ENCODE results near the gene NAGS. TPM values are rescaled to one million over a fixed set of nuclear protein-coding genes. Genes with fewer than 3 reads are reported as not detected.

The NAGS gene
- total and polyA plus RNA-seq, 10 of the 15 experiments (the other 5 are each of a cell fraction or from before 2014, with no cell fraction given): 0.11 to 1.6 (median 0.64) TPM; not detected in 1

- Histone ChIP-seq H3K4me3 (no peak overlapping the region), H3K27me3 (replicated peaks in 1 of 2; ENCODE audit: control insufficient read depth in 2 of 2, insufficient read depth in 2 of 2, low read length in 1 of 2) (no peaks in the 10 kb centered on the region), H3K27ac (ENCODE audit: control insufficient read depth, insufficient read depth) (no peak overlapping the region), H3K9ac (ENCODE audit: control insufficient read depth, insufficient read depth, low read length) (no peak overlapping the region), H3K4me2 (ENCODE audit: control insufficient read depth, insufficient read depth) (no peak overlapping the region), H3K36me3 (ENCODE audit: control insufficient read depth in 2 of 2, insufficient read depth in 2 of 2, low read length in 1 of 2) (peaks cover 20 to 35% of the 10 kb centered on the region in 2 experiments), H3K4me1 (ENCODE audit: control insufficient read depth, insufficient read depth, low read length) (no peaks in the 10 kb centered on the region), H4K20me1 (ENCODE audit: control insufficient read depth, insufficient read depth) (no peaks in the 10 kb centered on the region), H2AFZ (ENCODE audit: control insufficient read depth, low read depth, low read length) (no peak overlapping the region), H3K79me2 (ENCODE audit: control insufficient read depth, insufficient read depth, low read length) (peaks cover 15% of the 10 kb centered on the region), H3K9me3 (replicated peaks; ENCODE audit: control insufficient read depth, insufficient read depth, low read length) (no peaks in the 10 kb centered on the region)
- no TSS peak for BruUV-seq (replicated peaks)
- intact Hi-C loops (cut with micrococcal nuclease; ENCODE audit: unreplicated experiment) (no loop called here), in situ Hi-C loops (cut with MboI) (no loop called here)
- no peak for ATAC-seq
- DNase-seq (ENCODE audit: low read depth, low spot score): no peak
- TF ChIP-seq, protein P1, sequence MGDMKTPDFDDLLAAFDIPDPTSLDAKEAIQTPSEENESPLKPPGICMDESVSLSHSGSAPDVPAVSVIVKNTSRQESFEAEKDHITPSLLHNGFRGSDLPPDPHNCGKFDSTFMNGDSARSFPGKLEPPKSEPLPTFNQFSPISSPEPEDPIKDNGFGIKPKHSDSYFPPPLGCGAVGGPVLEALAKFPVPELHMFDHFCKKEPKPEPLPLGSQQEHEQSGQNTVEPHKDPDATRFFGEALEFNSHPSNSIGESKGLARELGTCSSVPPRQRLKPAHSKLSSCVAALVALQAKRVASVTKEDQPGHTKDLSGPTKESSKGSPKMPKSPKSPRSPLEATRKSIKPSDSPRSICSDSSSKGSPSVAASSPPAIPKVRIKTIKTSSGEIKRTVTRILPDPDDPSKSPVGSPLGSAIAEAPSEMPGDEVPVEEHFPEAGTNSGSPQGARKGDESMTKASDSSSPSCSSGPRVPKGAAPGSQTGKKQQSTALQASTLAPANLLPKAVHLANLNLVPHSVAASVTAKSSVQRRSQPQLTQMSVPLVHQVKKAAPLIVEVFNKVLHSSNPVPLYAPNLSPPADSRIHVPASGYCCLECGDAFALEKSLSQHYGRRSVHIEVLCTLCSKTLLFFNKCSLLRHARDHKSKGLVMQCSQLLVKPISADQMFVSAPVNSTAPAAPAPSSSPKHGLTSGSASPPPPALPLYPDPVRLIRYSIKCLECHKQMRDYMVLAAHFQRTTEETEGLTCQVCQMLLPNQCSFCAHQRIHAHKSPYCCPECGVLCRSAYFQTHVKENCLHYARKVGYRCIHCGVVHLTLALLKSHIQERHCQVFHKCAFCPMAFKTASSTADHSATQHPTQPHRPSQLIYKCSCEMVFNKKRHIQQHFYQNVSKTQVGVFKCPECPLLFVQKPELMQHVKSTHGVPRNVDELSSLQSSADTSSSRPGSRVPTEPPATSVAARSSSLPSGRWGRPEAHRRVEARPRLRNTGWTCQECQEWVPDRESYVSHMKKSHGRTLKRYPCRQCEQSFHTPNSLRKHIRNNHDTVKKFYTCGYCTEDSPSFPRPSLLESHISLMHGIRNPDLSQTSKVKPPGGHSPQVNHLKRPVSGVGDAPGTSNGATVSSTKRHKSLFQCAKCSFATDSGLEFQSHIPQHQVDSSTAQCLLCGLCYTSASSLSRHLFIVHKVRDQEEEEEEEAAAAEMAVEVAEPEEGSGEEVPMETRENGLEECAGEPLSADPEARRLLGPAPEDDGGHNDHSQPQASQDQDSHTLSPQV (IDR thresholded peaks at IDR 0.05): no peak
- TF ChIP-seq, protein P2, sequence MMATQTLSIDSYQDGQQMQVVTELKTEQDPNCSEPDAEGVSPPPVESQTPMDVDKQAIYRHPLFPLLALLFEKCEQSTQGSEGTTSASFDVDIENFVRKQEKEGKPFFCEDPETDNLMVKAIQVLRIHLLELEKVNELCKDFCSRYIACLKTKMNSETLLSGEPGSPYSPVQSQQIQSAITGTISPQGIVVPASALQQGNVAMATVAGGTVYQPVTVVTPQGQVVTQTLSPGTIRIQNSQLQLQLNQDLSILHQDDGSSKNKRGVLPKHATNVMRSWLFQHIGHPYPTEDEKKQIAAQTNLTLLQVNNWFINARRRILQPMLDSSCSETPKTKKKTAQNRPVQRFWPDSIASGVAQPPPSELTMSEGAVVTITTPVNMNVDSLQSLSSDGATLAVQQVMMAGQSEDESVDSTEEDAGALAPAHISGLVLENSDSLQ (IDR thresholded peaks at IDR 0.05): no peak
- TF ChIP-seq KLF5 (IDR thresholded peaks at IDR 0.05; ENCODE audit: partially characterized antibody) (no peak), SUZ12 (IDR thresholded peaks at IDR 0.05; ENCODE audit: unreplicated experiment) (no peak), IKZF1 (conservative IDR thresholded peaks at IDR 0.05) (no peak), EZH2 (IDR thresholded peaks at IDR 0.05; ENCODE audit: borderline replicate concordance, control insufficient read depth, low read depth, low read length) (no peak), EGR1 (IDR thresholded peaks at IDR 0.05; ENCODE audit: borderline replicate concordance in 1 of 2, low read depth in 2 of 2, low read length in 2 of 2) (no peak), TCF3 (IDR thresholded peaks at IDR 0.05; ENCODE audit: borderline replicate concordance, insufficient read depth, low read depth, low read length) (no peak)
- TF ChIP-seq, protein P3, sequence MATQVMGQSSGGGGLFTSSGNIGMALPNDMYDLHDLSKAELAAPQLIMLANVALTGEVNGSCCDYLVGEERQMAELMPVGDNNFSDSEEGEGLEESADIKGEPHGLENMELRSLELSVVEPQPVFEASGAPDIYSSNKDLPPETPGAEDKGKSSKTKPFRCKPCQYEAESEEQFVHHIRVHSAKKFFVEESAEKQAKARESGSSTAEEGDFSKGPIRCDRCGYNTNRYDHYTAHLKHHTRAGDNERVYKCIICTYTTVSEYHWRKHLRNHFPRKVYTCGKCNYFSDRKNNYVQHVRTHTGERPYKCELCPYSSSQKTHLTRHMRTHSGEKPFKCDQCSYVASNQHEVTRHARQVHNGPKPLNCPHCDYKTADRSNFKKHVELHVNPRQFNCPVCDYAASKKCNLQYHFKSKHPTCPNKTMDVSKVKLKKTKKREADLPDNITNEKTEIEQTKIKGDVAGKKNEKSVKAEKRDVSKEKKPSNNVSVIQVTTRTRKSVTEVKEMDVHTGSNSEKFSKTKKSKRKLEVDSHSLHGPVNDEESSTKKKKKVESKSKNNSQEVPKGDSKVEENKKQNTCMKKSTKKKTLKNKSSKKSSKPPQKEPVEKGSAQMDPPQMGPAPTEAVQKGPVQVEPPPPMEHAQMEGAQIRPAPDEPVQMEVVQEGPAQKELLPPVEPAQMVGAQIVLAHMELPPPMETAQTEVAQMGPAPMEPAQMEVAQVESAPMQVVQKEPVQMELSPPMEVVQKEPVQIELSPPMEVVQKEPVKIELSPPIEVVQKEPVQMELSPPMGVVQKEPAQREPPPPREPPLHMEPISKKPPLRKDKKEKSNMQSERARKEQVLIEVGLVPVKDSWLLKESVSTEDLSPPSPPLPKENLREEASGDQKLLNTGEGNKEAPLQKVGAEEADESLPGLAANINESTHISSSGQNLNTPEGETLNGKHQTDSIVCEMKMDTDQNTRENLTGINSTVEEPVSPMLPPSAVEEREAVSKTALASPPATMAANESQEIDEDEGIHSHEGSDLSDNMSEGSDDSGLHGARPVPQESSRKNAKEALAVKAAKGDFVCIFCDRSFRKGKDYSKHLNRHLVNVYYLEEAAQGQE (IDR thresholded peaks at IDR 0.05; ENCODE audit: low read depth, low read length): no peak
- ChIA-PET RAD21 (ENCODE audit: unreplicated experiment) (interaction anchor here (1.5 kb wide), 1 partner anchor 93 kb away, joined by 3 read pairs; no protein-coding TSS in a partner anchor), SMC1A (ENCODE audit: uncharacterized antibody, unreplicated experiment) (no interaction called here), CTCF (no interaction called here), POLR2A (interaction anchor here (0.6 kb wide), 2 partner anchors 54 to 79 kb away, joined by 3 read pairs; no protein-coding TSS in a partner anchor)
- WGBS (ENCODE audit: insufficient coverage, insufficient replicate concordance, low lambda C conversion rate, missing lambda C conversion rate): 93% methylated on average over 2 of the region's 2 CpGs
- peak; percentile 49 for FAIRE-seq
Measured at GRCh38 chr17:44037471-44037870, 33.0 kb downstream of the NAGS start.

All from GM12878 (cell line).